H1 (cell line): ENCODE results near the gene CDKN2C. TPM values are rescaled to one million over a fixed set of nuclear protein-coding genes. Genes with fewer than 3 reads are reported as not detected.
"Not testable (repeated sequence)": the region's sequence is repeated elsewhere in the genome, so short reads cannot be mapped to it uniquely, and the experiment has no call there.

Experiments
- CTCF ChIA-PET: fragments of 300-600 bp; sonication (Branson Sonifier 250); formaldehyde crosslinking; loops from one replicate; lab custom pipeline; 2021; ENCODE audit not compliant: partially characterized antibody; lab: Charles Lee
- POLR2A ChIA-PET: fragments of 300-600 bp; sonication (Branson Sonifier 250); formaldehyde crosslinking; loops from one replicate; lab custom pipeline; 2021; ENCODE audit warnings: inconsistent platforms; ENCODE audit not compliant: partially characterized antibody; lab: Charles Lee
- DNase-seq, 2 experiments: peaks; one replicate each; pipeline versions ENCODE4 v3.0.0 to v3.0.0-alpha.2; 2010 to 2022; ENCODE audit warnings: low spot score in 2 of 2, low read depth in 1 of 2, mixed read lengths in 1 of 2
- FAIRE-seq: peaks from 2 replicates; lab custom pipeline; 2011; peaks lifted over from hg19 to GRCh38; lab: Jason Lieb, UNC
- H2AFZ ChIP-seq: 2 replicates; pipeline ENCODE4 v1.8.1; 2012; ENCODE audit warnings: low read length, inconsistent platforms
- H2AK5ac ChIP-seq: 2 replicates; pipeline ENCODE4 v1.6.1; 2013; ENCODE audit warnings: low read depth, low read length
- H2BK120ac ChIP-seq: replicated peaks from 2 replicates; pipeline ENCODE3; 2013; ENCODE audit warnings: low read depth, low read length, inconsistent platforms
- H2BK12ac ChIP-seq: 2 replicates; pipeline ENCODE4 v1.6.1; 2013; ENCODE audit warnings: low read depth, low read length
- H2BK15ac ChIP-seq: 2 replicates; pipeline ENCODE4 v1.6.1; 2013; ENCODE audit warnings: low read length
- H2BK20ac ChIP-seq: 2 replicates; pipeline ENCODE4 v1.6.1; 2013; ENCODE audit warnings: low read length
- H2BK5ac ChIP-seq: 2 replicates; pipeline ENCODE4 v1.6.1; 2013; ENCODE audit warnings: low read depth, low read length
- H3K14ac ChIP-seq: 2 replicates; pipeline ENCODE4 v1.6.1; 2013; ENCODE audit warnings: inconsistent platforms; ENCODE audit not compliant: insufficient read length
- H3K18ac ChIP-seq: 2 replicates; pipeline ENCODE4 v1.6.1; 2013; ENCODE audit warnings: low read length; ENCODE audit errors: extremely low read depth
- H3K23ac ChIP-seq: 2 replicates; pipeline ENCODE4 v1.6.1; 2013; ENCODE audit warnings: inconsistent platforms; ENCODE audit not compliant: insufficient read length
- H3K23me2 ChIP-seq: 2 replicates; pipeline ENCODE4 v1.6.1; 2013; ENCODE audit warnings: low read depth, low read length
- H3K27ac ChIP-seq: 2 replicates; pipeline ENCODE4 v1.6.1; 2011; ENCODE audit warnings: low read depth, low read length, inconsistent platforms
- H3K27me3 ChIP-seq, 4 experiments: replicated peaks in 1 of 4; 1 replicate in 1 of 4; 2 replicates in 3 of 4; pipeline versions ENCODE4 v1.6.1 to v1.8.1; 2011 to 2013; ENCODE audit warnings: low read length in 3 of 4, mild to moderate bottlenecking in 3 of 4, inconsistent platforms in 2 of 4, mixed read lengths in 2 of 4, moderate library complexity in 1 of 4; ENCODE audit not compliant: control insufficient read depth in 3 of 4, insufficient read depth in 3 of 4; ENCODE audit errors: extremely low read depth in 1 of 4
- H3K36me3 ChIP-seq, 4 experiments: 2 replicates each; pipeline versions ENCODE4 v1.6.1 to v1.8.1; 2011 to 2013; ENCODE audit warnings: mild to moderate bottlenecking in 4 of 4, low read length in 3 of 4, moderate library complexity in 2 of 4, control low read depth in 1 of 4, inconsistent platforms in 1 of 4; ENCODE audit not compliant: insufficient read depth in 4 of 4, control insufficient read depth in 2 of 4
- H3K4ac ChIP-seq: replicated peaks from 2 replicates; pipeline ENCODE3; 2013; ENCODE audit warnings: low read length, low read depth, mixed read lengths, inconsistent platforms; ENCODE audit not compliant: insufficient read length
- H3K4me1 ChIP-seq, 4 experiments: replicated peaks in 1 of 4; 1 replicate in 1 of 4; 2 replicates in 3 of 4; pipeline versions ENCODE4 v1.6.1 to v1.8.1; 2011 to 2013; ENCODE audit warnings: low read length in 3 of 4, inconsistent platforms in 2 of 4, mixed read lengths in 1 of 4; ENCODE audit not compliant: insufficient read depth in 4 of 4, control insufficient read depth in 3 of 4
- H3K4me2 ChIP-seq, 2 experiments: 2 replicates each; pipeline versions ENCODE4 v1.6.1 to v1.8.1; 2011 to 2013; ENCODE audit warnings: low read depth in 2 of 2, low read length in 2 of 2, control low read depth in 1 of 2, inconsistent platforms in 1 of 2, mild to moderate bottlenecking in 1 of 2; ENCODE audit not compliant: insufficient read depth in 1 of 2
- H3K4me3 ChIP-seq, 4 experiments: fragments of 200-600, 300-600 bp in 1 of 4; sonication (generic), shearing (Covaris generic), sonication (Bioruptor Twin) in 1 of 4; 2 replicates each; pipeline versions ENCODE4 v1.5.1 to v1.8.1; 2011 to 2016; ENCODE audit warnings: low read length in 4 of 4, low read depth in 3 of 4, control low read depth in 2 of 4, inconsistent platforms in 2 of 4, mild to moderate bottlenecking in 2 of 4, mixed read lengths in 1 of 4, moderate library complexity in 1 of 4; ENCODE audit not compliant: insufficient read depth in 2 of 4; ENCODE audit errors: extremely low read depth in 1 of 4
- H3K56ac ChIP-seq: replicated peaks from 2 replicates; pipeline ENCODE3; 2013; ENCODE audit warnings: low read depth, mild to moderate bottlenecking, mixed read lengths, low read length, inconsistent platforms; ENCODE audit not compliant: insufficient read length
- H3K79me1 ChIP-seq: 2 replicates; pipeline ENCODE4 v1.6.1; 2013; ENCODE audit warnings: low read depth, low read length, control low read depth
- H3K79me2 ChIP-seq, 2 experiments: 2 replicates each; pipeline versions ENCODE4 v1.6.1 to v1.8.1; 2012 to 2013; ENCODE audit warnings: low read length in 2 of 2, mild to moderate bottlenecking in 2 of 2, inconsistent platforms in 1 of 2; ENCODE audit not compliant: insufficient read depth in 2 of 2, control insufficient read depth in 1 of 2
- H3K9ac ChIP-seq, 4 experiments: replicated peaks in 1 of 4; 1 replicate in 1 of 4; 2 replicates in 3 of 4; pipeline versions ENCODE4 v1.6.1 to v1.8.1; 2011 to 2013; ENCODE audit warnings: low read depth in 3 of 4, low read length in 3 of 4, control low read depth in 2 of 4, mild to moderate bottlenecking in 2 of 4, moderate library complexity in 2 of 4, inconsistent platforms in 1 of 4; ENCODE audit errors: extremely low read depth in 1 of 4
- H3K9me3 ChIP-seq, 2 experiments: 2 replicates each; pipeline versions ENCODE4 v1.6.1 to v1.8.1; 2012 to 2013; ENCODE audit warnings: mild to moderate bottlenecking in 2 of 2, moderate library complexity in 2 of 2, control low read depth in 1 of 2, inconsistent platforms in 1 of 2, low read depth in 1 of 2, low read length in 1 of 2, mixed read lengths in 1 of 2; ENCODE audit not compliant: insufficient read depth in 2 of 2
- H4K20me1 ChIP-seq, 2 experiments: replicated peaks in 1 of 2; 2 replicates each; pipeline versions ENCODE3 to v1.8.1; 2011 to 2013; ENCODE audit warnings: inconsistent platforms in 2 of 2, low read length in 2 of 2, mild to moderate bottlenecking in 1 of 2; ENCODE audit not compliant: insufficient read depth in 2 of 2, control insufficient read depth in 1 of 2
- H4K5ac ChIP-seq: 2 replicates; pipeline ENCODE4 v1.6.1; 2013; ENCODE audit warnings: low read length, low read depth, mixed read lengths, inconsistent platforms; ENCODE audit not compliant: insufficient read length
- H4K8ac ChIP-seq: 2 replicates; pipeline ENCODE4 v1.8.0; 2013; ENCODE audit warnings: mild to moderate bottlenecking, moderate library complexity, low read length, inconsistent platforms; ENCODE audit not compliant: insufficient read depth; ENCODE audit errors: extremely low read depth
- H4K91ac ChIP-seq: replicated peaks from 2 replicates; pipeline ENCODE3; 2013; ENCODE audit warnings: low read length, mixed read lengths, inconsistent platforms; ENCODE audit not compliant: insufficient read length
- WGBS, 2 experiments: shearing (Covaris generic) in 1 of 2; methylation state at CpG; one replicate each; pipeline versions ENCODE4 v1.1.6 to v1.1.7; 2013 to 2015; ENCODE audit warnings: low lambda C conversion rate in 2 of 2, mixed read lengths in 2 of 2, inconsistent platforms in 1 of 2, low coverage in 1 of 2, missing lambda C conversion rate in 1 of 2; ENCODE audit not compliant: insufficient replicate concordance in 2 of 2, insufficient coverage in 1 of 2, insufficient read length in 1 of 2; ENCODE audit errors: extremely low coverage in 1 of 2, missing lambda C conversion rate in 1 of 2; 5-methylcytosine and 5-hydroxymethylcytosine counted together
- polyA plus RNA-seq, 7 experiments: library from polyadenylated mRNA; depleted of rRNA in 3 of 7; stranded (reverse) in 5 of 7; unstranded in 2 of 7; fragments of >200 nt in 5 of 7; fragments of 200-250 nt in 2 of 7; gene quantifications; 1 replicate in 5 of 7; 2 replicates in 1 of 7; 4 replicates in 1 of 7; pipeline versions ENCODE4 v1.2.1 to v1.2.3, GENCODE V29; 2011 to 2013; ENCODE audit warnings: missing spikeins in 2 of 7, mixed read lengths in 2 of 7
- total RNA-seq: library from RNA; stranded (reverse); fragmentation: NEBNext Ultra II Directional; extraction: Animal tissue kit (Norgen Biotek cat#: 25700); gene quantifications from 2 replicates; pipeline ENCODE4 v1.2.1, GENCODE V29; 2021

The CDKN2C gene
- total and polyA plus RNA-seq, 2 of the 8 experiments (the other 6 are each of a cell fraction or from before 2014, with no cell fraction given), result not detected

DNA sequence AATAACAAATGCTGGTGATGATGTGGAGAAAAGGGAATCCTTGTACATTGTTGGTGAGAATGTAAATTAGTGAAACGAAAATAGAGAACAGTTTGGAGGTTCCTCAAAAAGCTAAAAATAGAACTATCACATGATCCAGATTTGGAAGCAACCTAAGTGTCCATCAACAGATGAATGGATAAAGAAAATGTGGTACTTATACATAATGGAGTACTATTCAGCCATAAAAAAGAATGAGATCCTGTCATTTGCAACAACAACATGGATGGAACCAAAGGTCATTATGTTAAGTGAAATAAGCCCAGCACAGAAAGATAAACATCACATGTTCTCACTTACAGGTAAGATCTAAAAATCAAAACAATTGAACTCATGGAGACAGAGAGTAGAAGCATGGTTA, 29.3 kb downstream of the CDKN2C start:
- H3K79me1 ChIP-seq, POLR2A ChIA-PET, H2BK20ac ChIP-seq, H2BK12ac ChIP-seq, H3K9me3 ChIP-seq, H4K5ac ChIP-seq, H3K36me3 ChIP-seq, H3K27me3 ChIP-seq, H4K20me1 ChIP-seq, H3K23ac ChIP-seq, H4K8ac ChIP-seq, H2BK120ac ChIP-seq, H2AK5ac ChIP-seq, H3K4me2 ChIP-seq, H3K9ac ChIP-seq, H3K56ac ChIP-seq, H3K4me3 ChIP-seq, H2AFZ ChIP-seq, H3K4me1 ChIP-seq, H3K18ac ChIP-seq, H3K27ac ChIP-seq, H3K4ac ChIP-seq, H3K14ac ChIP-seq, H2BK15ac ChIP-seq, FAIRE-seq, H3K79me2 ChIP-seq, DNase-seq, H4K91ac ChIP-seq, H2BK5ac ChIP-seq, H3K23me2 ChIP-seq: not testable (repeated sequence)
- CTCF ChIA-PET, result interaction anchor here (0.7 kb wide), 1 partner anchor 272 kb away, joined by 4 read pairs; no protein-coding TSS in a partner anchor
- WGBS, 2 experiments, result 82% methylated on average over 1 of the region's 1 CpG; no CpG with 5 or more reads in 1 of the 2 experiments
